Thymus (tissue), 11 donors: Measurements from ENCODE around the gene AFF2. TPM values are rescaled to one million over a fixed set of nuclear protein-coding genes. Genes with fewer than 3 reads are reported as not detected.

ENCODE experiments used
- DNase-seq, 9 donors: peaks; one replicate each; pipeline ENCODE4 v3.0.0-alpha.2; 2013; ENCODE audit warnings: low spot score in 9 of 9, low read depth in 6 of 9, missing footprints in 1 of 9
- H3K27ac ChIP-seq, 2 donors: one replicate each; pipeline ENCODE4 v1.5.1; 2013; ENCODE audit warnings: control low read depth in 1 of 2, low read depth in 1 of 2, low read length in 1 of 2, mild to moderate bottlenecking in 1 of 2, moderate library complexity in 1 of 2
- H3K27me3 ChIP-seq, 2 donors: one replicate each; pipeline ENCODE4 v1.5.1; 2013; ENCODE audit warnings: low read length in 1 of 2; ENCODE audit not compliant: control insufficient read depth in 2 of 2, insufficient read depth in 1 of 2
- H3K36me3 ChIP-seq, 2 donors: one replicate each; pipeline ENCODE4 v1.5.1; 2013; ENCODE audit warnings: low read length in 1 of 2, mild to moderate bottlenecking in 1 of 2, moderate library complexity in 1 of 2; ENCODE audit not compliant: control insufficient read depth in 2 of 2, insufficient read depth in 2 of 2
- H3K4me1 ChIP-seq, 2 donors: one replicate each; pipeline ENCODE4 v1.5.1; 2013; ENCODE audit warnings: low read length in 2 of 2; ENCODE audit not compliant: control insufficient read depth in 2 of 2, insufficient read depth in 2 of 2
- H3K4me3 ChIP-seq, 2 donors: one replicate each; pipeline ENCODE4 v1.5.1; 2013; ENCODE audit warnings: low read length in 2 of 2, control low read depth in 1 of 2, mild to moderate bottlenecking in 1 of 2
- H3K9me3 ChIP-seq, 2 donors: one replicate each; pipeline ENCODE4 v1.5.1; 2013; ENCODE audit warnings: low read length in 1 of 2, mild to moderate bottlenecking in 1 of 2; ENCODE audit not compliant: control insufficient read depth in 2 of 2, insufficient read depth in 1 of 2
- WGBS: extraction: QIAGEN DNeasy Blood & Tissue Kit; methylation state at CpG from one replicate; pipeline ENCODE4 v1.1.7; 2013; 5-methylcytosine and 5-hydroxymethylcytosine counted together
- polyA plus RNA-seq: library from polyadenylated mRNA; stranded (reverse); fragments of 200-250 nt; gene quantifications from one replicate; pipeline ENCODE4 v1.2.3, GENCODE V29; 2013
- total RNA-seq: library from RNA; stranded (reverse); fragments of 120-200 nt; gene quantifications from one replicate; pipeline ENCODE4 v1.2.4, GENCODE V29; 2013
- donor health status: healthy.

The AFF2 gene
- total and polyA plus RNA-seq, 2 donors = 1.3 to 27.4 TPM

DNA sequence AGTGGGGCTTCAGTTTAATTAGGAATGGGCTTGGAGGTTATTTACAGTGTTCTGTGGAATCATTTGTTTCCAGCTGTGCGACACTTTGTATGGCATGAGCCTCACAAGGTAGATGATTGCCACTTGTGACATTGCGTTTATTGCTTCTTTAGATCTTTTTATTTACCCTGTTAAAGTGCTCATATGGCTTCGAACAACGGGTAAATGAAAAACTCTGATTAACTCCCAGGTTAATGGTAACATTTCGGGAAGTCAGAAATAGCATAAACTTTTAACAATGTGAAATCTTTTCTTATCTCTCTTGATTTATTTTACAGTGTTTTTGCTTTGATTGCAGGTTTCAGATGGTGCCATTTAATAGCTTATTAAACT is 510.4 kb downstream of the AFF2 start:
- WGBS = 94% methylated on average over 5 of the region's 5 CpGs
- no peak for DNase-seq
- Histone ChIP-seq H3K9me3 (no peaks in the 10 kb centered on the region), H3K27me3 (no peaks in the 10 kb centered on the region), H3K27ac (no peak overlapping the region), H3K4me3 (no peak overlapping the region), H3K36me3 (no peaks in the 10 kb centered on the region), H3K4me1 (no peaks in the 10 kb centered on the region)

DNA sequence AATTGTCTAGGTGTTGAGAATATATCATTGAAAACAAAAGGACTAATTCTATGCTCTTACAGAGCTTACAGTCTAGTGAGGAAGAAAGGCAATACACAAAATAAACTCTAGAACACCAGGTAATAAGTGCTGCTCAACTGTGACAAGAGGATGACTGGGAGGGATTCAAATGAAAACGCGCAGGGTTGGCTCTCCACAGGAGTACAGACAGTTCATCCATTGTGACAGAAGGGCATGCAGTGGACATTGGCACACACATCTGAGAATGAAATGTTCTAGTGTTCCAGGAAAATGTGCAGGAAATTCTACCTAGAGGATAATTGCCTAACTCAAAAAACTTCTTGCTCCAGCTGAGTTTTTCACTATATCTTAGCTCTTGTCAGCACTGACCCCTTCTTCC is 512.7 kb downstream of the AFF2 start:
- Histone ChIP-seq H3K4me1 (no peaks in the 10 kb centered on the region), H3K27ac (no peak overlapping the region), H3K4me3 (no peak overlapping the region), H3K27me3 (no peaks in the 10 kb centered on the region), H3K9me3 (no peaks in the 10 kb centered on the region), H3K36me3 (no peaks in the 10 kb centered on the region)
- 100% methylated on average over 2 of the region's 2 CpGs for WGBS
- DNase-seq = no peak

DNA sequence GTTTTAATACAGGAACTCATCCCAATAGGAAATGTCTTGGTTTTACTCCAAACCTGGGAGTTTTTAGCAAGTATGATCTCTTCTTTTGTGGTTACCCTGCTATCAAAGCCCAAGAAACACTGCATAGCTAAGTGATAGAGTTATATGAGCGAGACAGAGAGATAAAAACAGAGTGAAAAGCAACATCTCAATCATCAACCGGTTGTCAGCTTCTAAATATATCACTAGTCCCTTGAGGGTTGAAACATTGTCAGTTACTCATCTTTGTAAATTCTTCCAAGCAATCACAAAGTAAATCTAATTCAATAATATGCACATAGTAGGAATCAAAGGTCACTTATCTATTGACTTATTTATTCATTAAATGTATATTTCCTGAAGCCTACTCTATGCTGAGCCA is 520.7 kb downstream of the AFF2 start:
- Histone ChIP-seq H3K36me3 (no peaks in the 10 kb centered on the region), H3K27ac (no peak overlapping the region), H3K4me3 (no peak overlapping the region), H3K27me3 (no peaks in the 10 kb centered on the region), H3K9me3 (no peaks in the 10 kb centered on the region), H3K4me1 (no peaks in the 10 kb centered on the region)
- no peak for DNase-seq
- WGBS = 95% methylated on average over 2 of the region's 2 CpGs

- 85% methylated on average over 2 of the region's 2 CpGs for WGBS
- Histone ChIP-seq H3K4me1 (no peaks in the 10 kb centered on the region), H3K27ac (no peak overlapping the region), H3K27me3 (no peaks in the 10 kb centered on the region), H3K4me3 (no peak overlapping the region), H3K36me3 (no peaks in the 10 kb centered on the region), H3K9me3 (no peaks in the 10 kb centered on the region)
- DNase-seq = no peak
Observed at GRCh38 chrX:149022485-149022884, 522.1 kb downstream of the AFF2 start.

DNA sequence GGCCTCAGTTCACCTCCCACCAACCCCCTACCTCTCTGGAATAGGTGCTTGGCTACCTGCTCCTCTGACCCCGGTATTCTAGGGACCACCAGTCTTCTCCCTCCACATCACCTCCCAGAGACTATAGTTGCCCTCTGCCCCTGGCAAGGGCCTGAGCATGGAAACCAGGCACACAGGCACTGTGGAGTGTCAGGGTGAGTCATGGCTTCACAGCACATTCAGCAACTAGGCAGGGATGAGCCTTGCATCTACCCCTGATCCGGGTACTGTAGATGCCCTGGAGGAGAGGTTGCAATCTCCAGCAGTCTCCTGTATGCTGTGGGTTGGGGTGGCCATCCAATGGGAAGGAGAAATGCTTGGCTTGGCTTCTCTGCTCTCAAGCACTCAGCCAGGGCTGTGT is 532.0 kb downstream of the AFF2 start:
- H3K36me3 ChIP-seq = no peaks in the 10 kb centered on the region
- no peaks in the 10 kb centered on the region for H3K9me3 ChIP-seq
- no peak for DNase-seq
- no peaks in the 10 kb centered on the region for H3K4me1 ChIP-seq
- no peak overlapping the region for H3K4me3 ChIP-seq
- H3K27me3 ChIP-seq = no peaks in the 10 kb centered on the region
- WGBS = 100% methylated on average over 2 of the region's 2 CpGs
- H3K27ac ChIP-seq = no peak overlapping the region

DNA sequence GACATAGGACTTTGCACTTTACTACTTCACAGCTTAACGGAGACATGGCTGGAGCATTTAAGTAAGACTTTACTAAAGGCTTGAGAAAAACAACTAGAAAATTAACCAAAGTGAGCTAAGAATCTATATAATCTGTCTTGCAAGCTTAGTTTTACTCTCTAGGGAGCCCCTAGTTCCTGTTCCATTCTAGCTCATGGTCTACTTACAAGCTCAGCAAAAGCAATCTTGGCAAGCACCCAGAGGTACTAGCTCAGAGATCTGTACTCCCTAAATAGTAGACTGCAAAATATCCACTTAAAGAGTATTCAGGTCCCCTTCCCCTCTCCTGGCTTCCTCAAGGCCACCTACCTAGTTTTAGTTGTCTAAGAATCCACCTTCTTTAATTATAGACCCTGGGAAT is 535.7 kb downstream of the AFF2 start:
- Histone ChIP-seq H3K9me3 (no peaks in the 10 kb centered on the region), H3K36me3 (no peaks in the 10 kb centered on the region), H3K27me3 (no peaks in the 10 kb centered on the region), H3K27ac (no peak overlapping the region), H3K4me1 (no peaks in the 10 kb centered on the region), H3K4me3 (no peak overlapping the region)
- WGBS = 98% methylated on average over 1 of the region's 1 CpG
- no peak for DNase-seq

- Histone ChIP-seq H3K4me1 (no peaks in the 10 kb centered on the region), H3K27ac (no peak overlapping the region), H3K9me3 (no peaks in the 10 kb centered on the region), H3K4me3 (no peak overlapping the region), H3K36me3 (no peaks in the 10 kb centered on the region), H3K27me3 (no peaks in the 10 kb centered on the region)
- WGBS = 95% methylated on average over 3 of the region's 3 CpGs
- DNase-seq = no peak
Observed at GRCh38 chrX:149037281-149037870, 537.0 kb downstream of the AFF2 start.

DNA sequence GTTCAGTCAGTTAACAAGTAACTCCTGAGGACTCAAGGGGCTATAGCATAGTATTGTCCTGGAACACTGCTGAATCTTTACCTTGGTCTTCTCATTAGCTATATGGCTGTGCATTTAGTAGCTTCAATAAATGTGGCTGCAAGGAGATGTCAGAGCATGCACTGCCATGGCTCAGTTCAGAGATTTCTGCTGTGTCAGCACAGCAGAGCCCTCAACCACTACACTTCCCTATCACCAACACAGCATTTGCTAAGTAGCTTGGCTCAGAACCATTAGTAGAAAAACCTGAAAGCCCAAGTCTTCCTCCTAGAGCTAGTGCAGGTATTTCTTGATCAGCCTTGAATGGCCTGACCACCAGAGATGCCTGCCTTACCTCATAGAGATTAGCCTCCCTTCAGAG is 538.6 kb downstream of the AFF2 start:
- Histone ChIP-seq H3K4me1 (no peaks in the 10 kb centered on the region), H3K4me3 (no peak overlapping the region), H3K36me3 (no peaks in the 10 kb centered on the region), H3K9me3 (no peaks in the 10 kb centered on the region), H3K27me3 (no peaks in the 10 kb centered on the region), H3K27ac (no peak overlapping the region)
- no peak for DNase-seq

DNA sequence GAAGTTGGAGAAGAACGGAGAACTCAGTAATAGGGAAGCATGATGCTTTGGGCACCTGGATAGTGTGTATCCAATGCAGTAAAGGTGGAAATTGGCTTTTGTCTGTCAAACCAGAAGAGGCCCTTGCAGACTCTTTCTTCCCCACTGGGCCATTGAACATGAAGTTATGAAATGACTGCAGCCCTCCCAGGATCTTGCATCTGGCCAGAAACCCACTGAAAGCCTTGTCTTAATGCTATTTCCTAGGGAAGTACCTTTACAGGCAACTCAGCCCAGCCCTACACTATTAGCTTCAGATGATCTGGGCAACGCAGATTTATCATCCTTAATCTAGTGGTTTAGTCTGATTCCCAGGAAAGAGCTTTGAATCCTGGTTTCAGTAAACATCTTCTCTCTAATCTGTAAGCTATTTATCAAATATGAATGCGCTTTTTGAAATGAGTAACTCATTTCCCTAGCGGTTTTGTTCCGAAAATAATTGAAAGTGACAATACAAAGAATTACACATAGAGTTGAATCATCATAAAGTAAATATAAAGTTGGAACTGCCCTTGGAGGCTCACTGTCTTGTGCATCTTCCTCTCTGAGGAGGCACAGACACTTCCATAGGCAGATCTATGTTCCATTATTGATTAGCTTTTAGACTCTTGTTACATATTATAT is 540.6 kb downstream of the AFF2 start:
- 92% methylated on average over 5 of the region's 5 CpGs for WGBS
- Histone ChIP-seq H3K9me3 (no peaks in the 10 kb centered on the region), H3K4me3 (no peak overlapping the region), H3K36me3 (no peaks in the 10 kb centered on the region), H3K27me3 (no peaks in the 10 kb centered on the region), H3K27ac (no peak overlapping the region), H3K4me1 (no peaks in the 10 kb centered on the region)
- no peak for DNase-seq
